Erythroblast (primary cell): ENCODE data around the gene SPATA18.

ENCODE experiments used
- GATA1 ChIP-seq: IDR thresholded peaks from 2 replicates; pipeline ENCODE4 v1.6.1; 2011; ENCODE audit warnings: low read depth, mild to moderate bottlenecking, control low read depth, low read length, moderate library complexity
- POLR2A ChIP-seq: IDR thresholded peaks from 2 replicates; pipeline ENCODE4 v1.6.1; 2011; ENCODE audit warnings: mild to moderate bottlenecking, low read length

GRCh38 chr4:52037689-52038102, 13.4 kb upstream of the SPATA18 start:
- TF ChIP-seq POLR2A (no peak), GATA1 (no peak)
